ENCODE data around the gene ZNF607.
"Not testable (repeated sequence)": the region's sequence is repeated elsewhere in the genome, so short reads cannot be mapped to it uniquely, and the experiment has no call there.

The ZNF607 gene

DNA sequence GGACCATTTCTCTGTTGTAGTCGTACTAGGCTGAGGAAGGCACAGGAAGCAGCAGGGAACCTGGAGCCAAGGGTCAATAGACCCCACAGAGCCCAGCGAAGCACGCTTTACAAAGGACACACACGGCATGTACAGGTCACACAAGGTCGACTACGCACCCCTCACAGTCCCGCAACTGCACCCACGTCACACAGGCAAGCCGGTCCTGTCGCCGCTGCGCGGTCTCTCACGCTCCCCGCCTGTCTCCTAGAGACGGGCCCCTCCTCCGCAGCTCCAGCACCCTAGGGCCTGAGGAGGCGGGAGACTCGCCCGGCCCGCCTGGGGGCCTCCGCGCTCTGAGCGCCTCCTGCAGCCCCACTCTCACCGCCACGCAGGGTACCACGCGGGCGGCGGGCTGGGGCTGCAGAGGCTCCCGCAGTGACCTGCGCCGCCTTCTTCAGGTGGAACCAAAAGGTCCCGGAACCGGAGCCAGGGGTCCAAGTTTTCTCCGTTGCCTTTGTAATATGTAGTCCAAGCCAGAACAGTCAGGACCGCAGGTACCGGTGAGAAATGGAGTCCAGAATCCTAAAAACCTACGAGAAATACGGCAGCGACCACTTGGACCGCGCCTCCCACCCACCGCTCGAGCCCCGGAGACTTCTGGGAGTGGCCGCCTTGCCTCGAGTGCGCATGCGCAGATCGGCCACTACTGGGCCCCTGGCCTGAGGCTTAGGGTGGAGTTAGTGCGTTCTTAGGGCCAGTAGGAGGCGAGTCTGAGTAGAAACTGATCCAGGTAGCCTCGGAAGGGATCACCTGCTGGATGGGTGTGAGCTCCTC is at the start of gene ZNF607:
Gene ZNF607 (minus strand): TSS at position 651 of the 816 bp plus-strand sequence. CDS start 8,143 bp downstream, outside the sequence.
- peak; percentile 92 for DNase-seq

DNA sequence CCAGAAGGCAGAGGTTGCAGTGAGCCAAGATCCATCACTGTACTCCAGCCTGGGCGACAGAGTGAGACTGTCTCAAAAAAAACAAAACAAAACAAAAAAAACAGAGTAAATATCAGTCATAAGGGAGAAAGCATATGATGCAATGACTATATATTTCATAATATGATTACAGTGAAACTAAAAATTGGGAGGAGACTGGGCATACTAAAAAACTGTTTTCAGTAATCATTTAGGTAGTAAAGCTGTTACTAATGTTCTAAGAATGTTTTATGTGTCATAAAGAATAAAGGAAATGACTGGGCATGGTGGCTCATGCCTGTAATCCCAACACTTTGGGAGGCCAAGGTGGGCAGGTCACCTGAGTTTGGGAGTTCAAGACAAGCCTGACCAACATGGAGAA is 43.9 kb upstream of the ZNF607 start:
- no peak for DNase-seq

- not testable (repeated sequence) for DNase-seq
These were observed 38.1 kb upstream of the ZNF607 start for GRCh38 chr19:37757683-37758082.

DNA sequence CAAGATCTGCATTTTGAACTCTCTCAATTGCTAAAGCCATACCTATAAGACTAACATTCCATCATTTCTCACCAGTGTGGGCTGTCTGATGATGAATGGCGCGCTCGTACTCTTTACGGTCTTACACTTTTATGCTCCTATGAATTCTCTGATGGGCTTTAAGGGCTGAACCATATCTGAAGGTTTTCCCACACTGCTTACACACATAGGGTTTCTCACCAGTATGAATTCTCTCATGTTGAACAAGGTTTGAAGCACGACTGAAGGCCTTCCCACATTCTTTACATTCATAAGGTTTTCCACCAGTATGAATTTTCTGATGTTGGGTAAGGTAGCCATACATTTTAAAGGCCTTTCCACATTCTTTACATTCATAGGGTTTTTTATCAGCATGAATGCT is 18.8 kb upstream of the ZNF607 start:
- no peak for DNase-seq

- DNase-seq: no peak
These were observed 5.6 kb upstream of the ZNF607 start for GRCh38 chr19:37725181-37725580.

DNA sequence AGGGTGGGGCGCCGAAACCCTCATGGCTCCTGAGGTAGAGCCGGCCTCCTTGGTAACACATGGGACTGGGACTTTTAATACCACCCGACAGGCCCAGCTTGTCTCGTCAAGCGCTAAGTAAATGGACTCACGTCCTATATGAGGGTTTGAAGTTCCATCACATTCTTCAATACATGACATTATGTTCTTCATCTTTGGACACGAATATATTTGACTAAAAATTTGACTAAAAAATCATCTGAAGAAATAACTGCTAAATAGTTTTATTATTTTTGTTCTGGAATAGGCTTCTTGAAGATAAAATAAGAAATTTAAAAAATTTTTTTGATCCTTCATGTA is 335 bp upstream of the ZNF607 start:
- no peak for DNase-seq

- no peak for DNase-seq
These were observed 1.3 kb downstream of the ZNF607 start for GRCh38 chr19:37718304-37718703.

- no peak for DNase-seq
These were observed 3.4 kb downstream of the ZNF607 start for GRCh38 chr19:37716140-37716539.

- DNase-seq: no peak
These were observed 13.4 kb downstream of the ZNF607 start for GRCh38 chr19:37706052-37706605.

DNA sequence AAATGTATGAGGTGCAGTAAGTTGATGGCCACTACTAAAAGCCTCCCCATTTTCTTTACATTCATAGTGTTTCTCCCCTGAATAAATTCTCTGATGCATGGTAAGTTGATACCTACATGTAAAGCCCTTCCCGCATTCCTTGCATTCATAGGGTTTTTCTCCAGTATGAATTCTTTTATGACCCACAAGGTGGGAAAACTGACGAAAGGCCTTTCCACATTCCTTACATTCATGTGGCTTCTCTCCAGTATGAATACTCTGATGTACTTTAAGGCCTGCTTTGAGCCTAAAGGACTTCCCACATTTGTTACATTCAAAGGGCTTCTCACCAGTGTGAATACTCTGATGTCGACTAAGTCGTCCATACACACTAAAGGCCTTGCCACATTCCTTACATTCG is 20.5 kb downstream of the ZNF607 start:
- DNase-seq: no peak

DNA sequence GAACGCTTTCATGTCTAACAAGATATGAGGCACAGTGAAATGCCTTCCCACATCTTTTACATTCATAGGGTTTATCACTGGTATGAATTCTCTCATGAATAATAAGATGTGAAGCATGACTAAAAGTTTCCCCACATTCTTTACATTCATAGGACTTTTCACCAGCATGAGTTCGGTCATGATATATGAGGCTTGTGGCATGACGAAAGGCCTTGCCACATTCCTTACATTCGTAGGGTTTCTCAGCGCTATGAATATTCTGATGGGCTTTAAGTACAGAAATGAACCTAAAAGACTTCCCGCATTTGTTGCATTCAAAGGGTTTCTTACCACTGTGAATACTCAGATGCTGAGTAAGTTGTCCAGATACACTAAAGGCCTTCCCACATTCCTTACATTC is 21.3 kb downstream of the ZNF607 start:
- DNase-seq: no peak

- no peak for DNase-seq
These were observed 24.2 kb downstream of the ZNF607 start for GRCh38 chr19:37695144-37695899.

- no peak for DNase-seq
These were observed 26.5 kb downstream of the ZNF607 start for GRCh38 chr19:37692956-37693620.

GRCh38 chr19:37691881-37692504 is 27.6 kb downstream of the ZNF607 start:
- peak; percentile 85 for DNase-seq

DNA sequence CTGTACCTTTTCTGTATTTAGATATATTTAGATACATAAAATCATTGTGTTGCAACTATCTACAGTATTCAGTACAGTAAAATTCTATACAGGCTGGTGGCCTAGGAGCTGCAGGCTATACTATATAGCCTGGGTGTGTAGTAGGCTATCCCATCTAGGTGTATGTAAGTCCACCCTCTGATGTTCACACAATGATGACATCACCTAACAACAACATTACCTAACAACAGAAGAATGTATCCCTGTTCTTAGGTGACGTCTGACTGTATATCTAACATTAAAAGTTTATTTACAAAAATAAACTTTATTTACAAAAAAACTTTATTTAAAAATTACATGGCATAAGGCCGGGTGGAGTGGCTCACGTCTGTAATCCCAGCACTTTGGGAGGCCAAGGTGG is 36.0 kb downstream of the ZNF607 start:
- no peak for DNase-seq

DNA sequence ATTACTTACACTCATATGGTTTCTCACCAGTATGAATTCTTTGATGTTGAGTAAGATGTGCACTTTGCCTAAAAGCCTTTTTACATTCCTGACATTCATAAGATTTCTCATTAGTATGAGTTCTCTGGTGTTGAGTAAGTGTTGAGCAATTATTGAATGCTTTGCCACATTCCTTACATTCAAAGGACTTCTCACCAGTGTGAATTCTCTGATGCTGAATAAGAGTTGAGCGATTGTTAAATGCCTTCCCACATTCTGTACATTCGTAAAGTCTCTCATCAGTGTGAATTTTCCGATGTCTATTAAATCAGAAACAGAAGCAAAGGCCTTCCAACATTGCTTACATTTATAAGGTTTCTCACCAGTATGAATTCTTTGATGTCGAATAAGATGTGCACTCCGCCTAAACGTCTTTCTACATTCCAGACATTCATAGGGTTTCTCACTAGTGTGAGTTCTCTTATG is 50.1 kb downstream of the ZNF607 start:
- no peak for DNase-seq

GRCh38 chr19:37657157-37657556 is 62.4 kb downstream of the ZNF607 start:
- not testable (repeated sequence) for DNase-seq

DNA sequence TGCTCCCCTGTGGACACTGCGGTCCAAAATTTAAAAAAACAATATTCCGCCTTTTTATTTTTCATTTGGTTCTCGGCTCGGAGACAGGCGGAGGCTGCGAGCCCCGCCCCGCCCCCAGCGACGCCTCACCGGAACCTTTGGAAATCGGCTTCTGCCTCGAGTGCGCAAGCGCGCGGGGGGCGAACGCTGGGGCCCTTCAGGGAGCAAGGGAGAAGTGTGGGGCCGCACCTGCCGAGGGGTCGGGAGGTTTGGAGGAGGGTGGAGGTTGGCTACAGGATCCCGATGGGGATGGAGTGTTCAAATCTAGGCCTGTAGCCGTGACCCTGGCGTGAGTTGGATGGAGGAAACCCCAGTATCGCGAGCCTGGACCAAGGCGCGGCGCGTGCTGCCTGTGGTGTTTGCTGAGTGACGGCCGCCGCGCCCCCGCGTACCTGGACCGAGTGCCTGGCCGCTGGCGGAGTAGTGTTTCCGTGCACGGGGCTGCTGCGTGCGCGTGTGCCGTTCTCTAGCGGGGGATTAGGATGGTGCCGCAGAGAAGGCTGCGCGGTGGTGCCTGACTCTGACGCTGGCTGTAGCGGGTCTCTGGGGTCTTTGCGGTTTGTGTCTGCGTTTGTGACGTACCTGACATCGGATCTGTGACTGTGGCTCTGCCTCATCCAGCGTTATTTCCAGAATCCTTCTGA is 63.7 kb downstream of the ZNF607 start:
- DNase-seq: peak; percentile 91

GRCh38 chr19:37655301-37655688 is 64.3 kb downstream of the ZNF607 start, which contains the start of gene ZFP30:
TSS of gene ZFP30 (minus strand) at chr19:37655465. CDS start at chr19:37647822, 7,643 bp downstream.
- peak; percentile 85 for DNase-seq

GRCh38 chr19:37654629-37655300 is 64.8 kb downstream of the ZNF607 start:
- DNase-seq: peak; percentile 51

GRCh38 chr19:37654118-37654517 is 65.4 kb downstream of the ZNF607 start:
- no peak for DNase-seq
